Neuronal stem cell (in vitro differentiated cells): ENCODE measurements around the gene OBSCN.

Source experiments
- DNase-seq: peaks from one replicate; pipeline ENCODE4 v3.0.0-alpha.2; 2013; ENCODE audit warnings: low spot score
- H2AFZ ChIP-seq: one replicate; pipeline ENCODE4 v1.6.1; 2013; ENCODE audit warnings: mild to moderate bottlenecking, low read length, inconsistent platforms
- H2AK5ac ChIP-seq: 2 replicates; pipeline ENCODE4 v1.6.1; 2013; ENCODE audit warnings: low read depth, mild to moderate bottlenecking, inconsistent platforms, low read length, moderate library complexity, mixed read lengths
- H2BK120ac ChIP-seq: 2 replicates; pipeline ENCODE4 v1.6.1; 2013; ENCODE audit warnings: low read depth, mild to moderate bottlenecking, inconsistent platforms, low read length, moderate library complexity, mixed read lengths
- H2BK12ac ChIP-seq: one replicate; pipeline ENCODE4 v1.6.1; 2013; ENCODE audit warnings: low read length, inconsistent platforms
- H2BK15ac ChIP-seq: 2 replicates; pipeline ENCODE4 v1.6.1; 2013; ENCODE audit warnings: mild to moderate bottlenecking, low read length, inconsistent platforms, mixed read lengths
- H2BK5ac ChIP-seq: one replicate; pipeline ENCODE4 v1.6.1; 2013; ENCODE audit warnings: inconsistent platforms, mild to moderate bottlenecking, low read length, moderate library complexity
- H3K14ac ChIP-seq: one replicate; pipeline ENCODE4 v1.6.1; 2013; ENCODE audit warnings: low read length, inconsistent platforms
- H3K18ac ChIP-seq: 2 replicates; pipeline ENCODE4 v1.6.1; 2013; ENCODE audit warnings: low read length, inconsistent platforms
- H3K23ac ChIP-seq: 2 replicates; pipeline ENCODE4 v1.6.1; 2013; ENCODE audit warnings: low read depth, mild to moderate bottlenecking, mixed read lengths, low read length, inconsistent platforms; ENCODE audit not compliant: poor library complexity
- H3K27ac ChIP-seq: replicated peaks from 3 replicates; pipeline ENCODE4 v1.5.1; 2013; ENCODE audit warnings: low read length, inconsistent platforms
- H3K27me3 ChIP-seq, 3 experiments: 2 replicates each; pipeline ENCODE4 v1.6.1; 2013; ENCODE audit warnings: low read length in 3 of 3, mild to moderate bottlenecking in 2 of 3, inconsistent platforms in 1 of 3, low read depth in 1 of 3, mixed read lengths in 1 of 3, moderate library complexity in 1 of 3; ENCODE audit not compliant: control insufficient read depth in 3 of 3, insufficient read depth in 3 of 3
- H3K36me3 ChIP-seq, 2 donors: replicated peaks in 1 of 2; 2 replicates each; pipeline ENCODE4 v1.6.1; 2013; ENCODE audit warnings: low read length in 2 of 2; ENCODE audit not compliant: control insufficient read depth in 2 of 2, insufficient read depth in 2 of 2
- H3K4ac ChIP-seq: 2 replicates; pipeline ENCODE4 v1.6.1; 2013; ENCODE audit warnings: inconsistent platforms, mild to moderate bottlenecking, low read length, moderate library complexity
- H3K4me1 ChIP-seq, 2 donors: 1 replicate in 1 of 2; 2 replicates in 1 of 2; pipeline ENCODE4 v1.6.1; 2013; ENCODE audit warnings: low read length in 2 of 2, low read depth in 1 of 2; ENCODE audit not compliant: control insufficient read depth in 2 of 2, insufficient read depth in 1 of 2
- H3K4me2 ChIP-seq: one replicate; pipeline ENCODE4 v1.6.1; 2013; ENCODE audit warnings: mild to moderate bottlenecking, low read length, inconsistent platforms; ENCODE audit not compliant: insufficient read depth, poor library complexity, severe bottlenecking
- H3K4me3 ChIP-seq, 2 donors: 2 replicates each; pipeline ENCODE4 v1.5.1; 2013; ENCODE audit warnings: low read length in 2 of 2, mild to moderate bottlenecking in 2 of 2, inconsistent platforms in 1 of 2, moderate library complexity in 1 of 2
- H3K79me1 ChIP-seq: one replicate; pipeline ENCODE4 v1.6.1; 2013; ENCODE audit warnings: low read depth, mild to moderate bottlenecking, inconsistent platforms, low read length, moderate library complexity
- H3K9ac ChIP-seq: one replicate; pipeline ENCODE4 v1.6.1; 2013; ENCODE audit warnings: mild to moderate bottlenecking, low read depth, low read length, inconsistent platforms; ENCODE audit not compliant: poor library complexity
- H3K9me3 ChIP-seq, 2 donors: replicated peaks in 1 of 2; 2 replicates each; pipeline versions ENCODE3 to v1.6.1; 2013; ENCODE audit warnings: low read length in 2 of 2, mild to moderate bottlenecking in 2 of 2, inconsistent platforms in 1 of 2, low read depth in 1 of 2, mixed read lengths in 1 of 2, moderate library complexity in 1 of 2; ENCODE audit not compliant: control insufficient read depth in 2 of 2, insufficient read depth in 1 of 2
- H4K8ac ChIP-seq: one replicate; pipeline ENCODE4 v1.6.1; 2013; ENCODE audit warnings: low read depth, mild to moderate bottlenecking, inconsistent platforms, low read length, moderate library complexity
- H4K91ac ChIP-seq: one replicate; pipeline ENCODE4 v1.6.1; 2013; ENCODE audit warnings: low read length, low read depth, mild to moderate bottlenecking, inconsistent platforms; ENCODE audit not compliant: poor library complexity
- WGBS, 2 donors: extraction: QIAGEN DNeasy Blood & Tissue Kit; methylation state at CpG; one replicate each; pipeline ENCODE4 v1.1.7; 2013; ENCODE audit warnings: missing lambda C conversion rate in 2 of 2, mixed read lengths in 1 of 2; ENCODE audit not compliant: insufficient read length in 2 of 2, insufficient replicate concordance in 1 of 2; ENCODE audit errors: extremely low coverage in 2 of 2; 5-methylcytosine and 5-hydroxymethylcytosine counted together

OBSCN gene

GRCh38 chr1:228304766-228305395, 97.0 kb downstream of the OBSCN start:
- no peak overlapping the region for H3K23ac ChIP-seq
- no peak overlapping the region for H3K4ac ChIP-seq

GRCh38 chr1:228305721-228306152, 97.9 kb downstream of the OBSCN start:
- Histone ChIP-seq H3K27me3 (no peaks in the 10 kb centered on the region), H2BK120ac (no peak overlapping the region), H2AFZ (no peak overlapping the region), H3K4me3 (no peak overlapping the region), H3K9ac (no peak overlapping the region), H2BK12ac (no peak overlapping the region), H2BK5ac (no peak overlapping the region), H2AK5ac (no peak overlapping the region), H3K9me3 (peaks cover 23% of the 10 kb centered on the region in 2 donors), H3K4me1 (no peaks in the 10 kb centered on the region), H3K18ac (no peak overlapping the region), H3K23ac (no peak overlapping the region), H3K4me2 (no peak overlapping the region), H3K4ac (no peak overlapping the region), H4K91ac (no peak overlapping the region), H3K27ac (no peak overlapping the region), H2BK15ac (no peak overlapping the region), H3K14ac (no peak overlapping the region), H3K36me3 (peaks cover 0 to 22% of the 10 kb centered on the region in 2 donors), H3K79me1 (no peaks in the 10 kb centered on the region), H4K8ac (no peak overlapping the region)
- no CpG with 5 or more reads among the region's 6 CpGs for WGBS, 2 donors
- DNase-seq, result no peak

More at GRCh38 chr1:228304766-228305395, 97.0 kb downstream of the OBSCN start:
- Histone ChIP-seq H3K18ac (no peak overlapping the region), H3K4me2 (no peak overlapping the region), H3K27ac (no peak overlapping the region), H2BK15ac (no peak overlapping the region), H3K79me1 (no peaks in the 10 kb centered on the region), H3K4me3 (no peak overlapping the region), H3K36me3 (peaks cover 0 to 21% of the 10 kb centered on the region in 2 donors), H2BK120ac (no peak overlapping the region), H2AFZ (no peak overlapping the region), H2BK5ac (no peak overlapping the region), H2AK5ac (no peak overlapping the region), H4K91ac (no peak overlapping the region), H3K9ac (no peak overlapping the region), H3K9me3 (peaks cover 21 to 23% of the 10 kb centered on the region in 2 donors), H2BK12ac (no peak overlapping the region), H4K8ac (no peak overlapping the region), H3K27me3 (no peaks in the 10 kb centered on the region), H3K4me1 (no peaks in the 10 kb centered on the region), H3K14ac (no peak overlapping the region)
- DNase-seq, result no peak
- no CpG with 5 or more reads among the region's 6 CpGs for WGBS, 2 donors

GRCh38 chr1:228306275-228307217, 98.7 kb downstream of the OBSCN start:
- no peak overlapping the region for H2BK15ac ChIP-seq
- peak overlapping the region; percentile 78 for H3K18ac ChIP-seq
- WGBS, 2 donors, result no CpG with 5 or more reads among the region's 35 CpGs
- no peak overlapping the region for H4K8ac ChIP-seq
- H3K4ac ChIP-seq, result no peak overlapping the region
- no peak overlapping the region for H3K27ac ChIP-seq
- peaks cover 18 to 20% of the 10 kb centered on the region in 2 donors for H3K9me3 ChIP-seq
- no peaks in the 10 kb centered on the region for H3K27me3 ChIP-seq
- peaks cover 1% of the 10 kb centered on the region for H3K79me1 ChIP-seq
- peak overlapping the region; percentile 48 for H4K91ac ChIP-seq
- H3K36me3 ChIP-seq, result peaks cover 0 to 23% of the 10 kb centered on the region in 2 donors
- no peak overlapping the region for H2AK5ac ChIP-seq
- H3K4me1 ChIP-seq, result no peaks in the 10 kb centered on the region
- no peak overlapping the region for H3K4me2 ChIP-seq
- H2BK12ac ChIP-seq, result no peak overlapping the region
- DNase-seq, result no peak
- H2BK5ac ChIP-seq, result no peak overlapping the region
- H3K9ac ChIP-seq, result peak overlapping the region; percentile 54
- no peak overlapping the region for H2BK120ac ChIP-seq
- peak overlapping the region; percentile 62 for H3K23ac ChIP-seq
- peak overlapping the region; percentile 58 for H3K14ac ChIP-seq
- H2AFZ ChIP-seq, result no peak overlapping the region
- no peak overlapping the region for H3K4me3 ChIP-seq
